ENCODE results near the gene RXRB.

DNA sequence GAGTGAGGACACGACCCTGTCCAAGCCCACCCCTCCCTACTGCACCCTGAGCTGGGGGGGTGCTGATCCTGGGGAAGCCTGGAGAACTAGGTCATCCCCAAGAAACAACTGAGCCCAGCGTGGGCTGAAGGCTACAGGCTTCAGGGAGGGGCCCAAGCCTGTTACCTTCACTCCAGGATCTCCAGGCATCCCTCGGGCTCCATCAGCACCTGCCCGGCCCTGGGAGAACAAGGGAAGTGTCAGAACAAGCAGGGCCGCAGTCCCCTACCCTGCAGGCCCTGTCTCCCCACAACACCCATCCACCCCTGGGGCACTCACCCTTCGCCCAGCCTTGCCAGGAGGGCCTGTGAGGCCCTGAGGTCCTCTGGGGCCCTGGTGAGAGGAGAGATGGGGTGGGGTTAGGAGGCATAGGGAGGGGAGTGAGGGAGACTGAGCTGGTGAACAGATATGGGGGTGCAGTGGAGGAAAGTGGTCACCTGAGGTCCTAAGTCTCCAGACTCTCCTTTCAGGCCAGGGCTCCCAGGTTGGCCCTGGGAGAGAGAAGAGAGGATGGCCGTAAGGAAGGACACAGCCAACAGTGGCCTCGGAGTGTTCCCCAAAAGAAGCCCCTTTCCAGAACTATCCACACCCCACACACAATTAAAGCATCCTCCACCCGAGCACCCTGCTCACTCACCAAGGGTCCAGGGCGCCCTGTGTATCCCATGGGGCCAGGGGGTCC is 21.6 kb downstream of the RXRB start:
- TF ChIP-seq CTCF (conservative IDR thresholded peaks at IDR 0.05) (no peak), ZFX (IDR thresholded peaks at IDR 0.05) (no peak)
